Esophagus muscularis mucosa (tissue), 4 donors: Measurements from ENCODE around the gene TNC. TPM values are rescaled to one million over a fixed set of nuclear protein-coding genes. Genes with fewer than 3 reads are reported as not detected.

Source experiments
- DNase-seq: peaks from one replicate; pipeline ENCODE4 v3.0.0-alpha.2; 2017; ENCODE audit errors: extremely low spot score
- H3K27ac ChIP-seq, 4 donors: fragments of 200-600 bp; sonication (generic); replicated peaks in 1 of 4; 1 replicate in 3 of 4; 2 replicates in 1 of 4; pipeline ENCODE4 v1.5.1; 2016 to 2019; ENCODE audit warnings: mild to moderate bottlenecking in 1 of 4
- H3K27me3 ChIP-seq, 4 donors: fragments of 200-600 bp; sonication (generic); one replicate each; pipeline versions ENCODE4 v1.5.1 to v1.6.0; 2016 to 2019
- H3K36me3 ChIP-seq, 4 donors: fragments of 200-600 bp; sonication (generic); one replicate each; pipeline ENCODE4 v1.5.1; 2016 to 2019
- H3K4me1 ChIP-seq, 4 donors: fragments of 200-600 bp; sonication (generic); one replicate each; pipeline ENCODE4 v1.5.1; 2016 to 2019
- H3K4me3 ChIP-seq, 4 donors: fragments of 200-600 bp; sonication (generic); 1 replicate in 2 of 4; 2 replicates in 2 of 4; pipeline ENCODE4 v1.5.1; 2016 to 2019; ENCODE audit warnings: mild to moderate bottlenecking in 4 of 4, moderate library complexity in 1 of 4
- H3K9me3 ChIP-seq, 4 donors: fragments of 200-600 bp; sonication (generic); 1 replicate in 3 of 4; 2 replicates in 1 of 4; pipeline ENCODE4 v1.5.1; 2016 to 2019
- CTCF ChIP-seq, 3 experiments: fragments of 200-600 bp in 2 of 3; fragments of 450-650 bp in 1 of 3; sonication (generic) in 2 of 3; IDR thresholded peaks; one replicate each; pipeline ENCODE4 v1.5.1; 2017 to 2019; ENCODE audit warnings: antibody characterized with exemption in 3 of 3, mild to moderate bottlenecking in 2 of 3, moderate library complexity in 1 of 3
- EP300 ChIP-seq: sonication (generic); formaldehyde crosslinking; IDR thresholded peaks from one replicate; pipeline ENCODE4 v1.6.1; 2017; ENCODE audit warnings: antibody characterized with exemption
- POLR2A ChIP-seq: fragments of 450-650 bp; IDR thresholded peaks from one replicate; pipeline ENCODE4 v1.6.1; 2017; ENCODE audit warnings: antibody characterized with exemption, moderate library complexity, mild to moderate bottlenecking, low read depth
- POLR2AphosphoS5 ChIP-seq, 2 donors: sonication (generic); formaldehyde crosslinking; IDR thresholded peaks; one replicate each; pipeline ENCODE4 v1.6.1; 2017; ENCODE audit warnings: antibody characterized with exemption in 2 of 2
- WGBS: methylation state at CpG from one replicate; pipeline ENCODE4 v1.1.5; 2018; 5-methylcytosine and 5-hydroxymethylcytosine counted together
- intact Hi-C: fragments of 100-400 bp; cut with DNase I; formaldehyde crosslinking; loops from one replicate; pipeline ENCODE4 v1.15.1; 2023
- total RNA-seq, 4 donors: library from RNA; depleted of rRNA; stranded (reverse); fragments of >200 nt; gene quantifications; one replicate each; pipeline versions ENCODE4 v1.1.0 to v1.2.1, GENCODE V29; 2016

The TNC gene
- total RNA-seq, 4 donors from 2014 or later = 216 to 576 (median 478) TPM

GRCh38 chr9:115116421-115117284, 1.3 kb downstream of the TNC start:
- 47% methylated on average over 8 of the region's 8 CpGs for WGBS
- peak overlapping the region; percentile 53 to 69 (median 59) for H3K4me3 ChIP-seq
- peak overlapping the region; percentile 90 to 92 (median 91) for H3K27ac ChIP-seq
- H3K9me3 ChIP-seq = no peaks in the 10 kb centered on the region
- H3K27me3 ChIP-seq = no peaks in the 10 kb centered on the region
- H3K36me3 ChIP-seq = peaks cover 0 to 7% (median 3%) of the 10 kb centered on the region in 4 donors
- H3K4me1 ChIP-seq = peaks cover 12 to 77% (median 48%) of the 10 kb centered on the region in 4 donors
- intact Hi-C loops = loop anchor here (5.0 to 10.0 kb wide), 2 partner anchors 99 to 408 kb away; no protein-coding TSS in a partner anchor
- TF ChIP-seq POLR2AphosphoS5 (IDR thresholded peaks at IDR 0.05) (peak in 1 of 2 donors; percentile 3), POLR2A (no peak), CTCF (IDR thresholded peaks at IDR 0.05) (no peak)
- no peak for DNase-seq

- TF ChIP-seq CTCF (IDR thresholded peaks at IDR 0.05) (no peak), EP300 (no peak), POLR2A (no peak), POLR2AphosphoS5 (IDR thresholded peaks at IDR 0.05) (peak in 1 of 2 donors; percentile 74)
- H3K4me3 ChIP-seq = peak overlapping the region; percentile 53 to 69 (median 59)
- no peaks in the 10 kb centered on the region for H3K27me3 ChIP-seq
- 32% methylated on average over 1 of the region's 1 CpG for WGBS
- intact Hi-C loops = loop anchor here (5.0 to 10.0 kb wide), 2 partner anchors 99 to 409 kb away; no protein-coding TSS in a partner anchor
- peak overlapping the region; percentile 90 to 92 (median 91) for H3K27ac ChIP-seq
- DNase-seq = peak; percentile 3
- H3K4me1 ChIP-seq = peaks cover 12 to 77% (median 45%) of the 10 kb centered on the region in 4 donors
- H3K36me3 ChIP-seq = peaks cover 0 to 7% (median 3%) of the 10 kb centered on the region in 4 donors
- H3K9me3 ChIP-seq = no peaks in the 10 kb centered on the region
These were observed 2.0 kb downstream of the TNC start for GRCh38 chr9:115115924-115116323.

- DNase-seq = peak; percentile 29
- WGBS = 78% methylated on average over 2 of the region's 2 CpGs
- Histone ChIP-seq H3K36me3 (peaks cover 0 to 7% (median 3%) of the 10 kb centered on the region in 4 donors), H3K9me3 (no peaks in the 10 kb centered on the region), H3K4me1 (peaks cover 12 to 77% (median 42%) of the 10 kb centered on the region in 4 donors), H3K4me3 (peak overlapping the region; percentile 53 to 69 (median 59)), H3K27me3 (no peaks in the 10 kb centered on the region), H3K27ac (peak overlapping the region; percentile 90 to 92 (median 91))
- intact Hi-C loops = loop anchor here (5.0 to 10.0 kb wide), 2 partner anchors 98 to 410 kb away; no protein-coding TSS in a partner anchor
- TF ChIP-seq POLR2A (no peak), POLR2AphosphoS5 (IDR thresholded peaks at IDR 0.05) (peak in 1 of 2 donors; percentile 21)
These were observed 2.7 kb downstream of the TNC start for GRCh38 chr9:115115117-115115880.

GRCh38 chr9:115114546-115114945, 3.4 kb downstream of the TNC start:
- peaks cover 0 to 7% (median 3%) of the 10 kb centered on the region in 4 donors for H3K36me3 ChIP-seq
- DNase-seq = no peak
- H3K4me3 ChIP-seq = peak overlapping the region in 3 of 4 donors; percentile 53 to 69 (median 61)
- H3K27ac ChIP-seq = peak overlapping the region in 3 of 4 donors; percentile 3 to 92 (median 91)
- 68% methylated on average over 2 of the region's 2 CpGs for WGBS
- H3K9me3 ChIP-seq = no peaks in the 10 kb centered on the region
- TF ChIP-seq CTCF (IDR thresholded peaks at IDR 0.05) (no peak), EP300 (no peak), POLR2A (no peak), POLR2AphosphoS5 (IDR thresholded peaks at IDR 0.05) (no peak)
- peaks cover 12 to 80% (median 43%) of the 10 kb centered on the region in 4 donors for H3K4me1 ChIP-seq
- intact Hi-C loops = loop anchor here (10.0 kb wide), 1 partner anchor 410 kb away; no protein-coding TSS in a partner anchor
- no peaks in the 10 kb centered on the region for H3K27me3 ChIP-seq
